ENCODE results near the gene HP. TPM values are rescaled to one million over a fixed set of nuclear protein-coding genes. Genes with fewer than 3 reads are reported as not detected.

The HP gene
- total RNA-seq, 1 experiment from 2014 or later = not detected

GRCh38 chr16:72027669-72028378, 26.5 kb upstream of the HP start:
- no TSS peak for BruUV-seq (replicated peaks)
- Histone ChIP-seq H3K27me3 (ENCODE audit: low read length) (no peaks in the 10 kb centered on the region), H3K79me2 (ENCODE audit: low read length) (no peaks in the 10 kb centered on the region), H3K9me2 (replicated peaks; ENCODE audit: low read length) (no peaks in the 10 kb centered on the region), H3K4me2 (ENCODE audit: low read length) (no peak overlapping the region), H3K9ac (ENCODE audit: low read length) (no peak overlapping the region), H4K20me1 (ENCODE audit: low read length) (no peaks in the 10 kb centered on the region), H2AFZ (ENCODE audit: low read length) (no peak overlapping the region), H3K4me3 (ENCODE audit: low read length) (no peak overlapping the region), H3K36me3 (ENCODE audit: low read depth, low read length) (no peaks in the 10 kb centered on the region), H3K9me3 (ENCODE audit: low read length) (no peaks in the 10 kb centered on the region), H3K27ac (ENCODE audit: low read length) (no peak overlapping the region), H3F3A (ENCODE audit: low read length, unreplicated experiment) (no peaks in the 10 kb centered on the region), H3K4me1 (ENCODE audit: insufficient read depth, low read length) (no peaks in the 10 kb centered on the region)
- TF ChIP-seq EZH2phosphoT487 (IDR thresholded peaks at IDR 0.05; ENCODE audit: borderline replicate concordance, low read length) = no peak
- TF ChIP-seq EZH2 (IDR thresholded peaks at IDR 0.05; ENCODE audit: low read length, unreplicated experiment) = no peak
- TF ChIP-seq CTCF (conservative IDR thresholded peaks at IDR 0.05; ENCODE audit: low read depth, low read length) = no peak
- ChIA-PET POLR2A (ENCODE audit: unreplicated experiment) (no interaction called here), CTCF (no interaction called here)
- no peak for DNase-seq
- intact Hi-C loops (cut with micrococcal nuclease) = no loop called here
- no peak for ATAC-seq

- H2AFZ ChIP-seq (ENCODE audit: low read length) = no peak overlapping the region
- TF ChIP-seq CTCF (conservative IDR thresholded peaks at IDR 0.05; ENCODE audit: low read depth, low read length) = no peak
- TF ChIP-seq EZH2 (IDR thresholded peaks at IDR 0.05; ENCODE audit: low read length, unreplicated experiment) = no peak
- TF ChIP-seq EZH2phosphoT487 (IDR thresholded peaks at IDR 0.05; ENCODE audit: borderline replicate concordance, low read length) = no peak
- H4K20me1 ChIP-seq (ENCODE audit: low read length) = no peaks in the 10 kb centered on the region
- DNase-seq = no peak
- ATAC-seq = no peak
- no peaks in the 10 kb centered on the region for H3K9me2 ChIP-seq (replicated peaks; ENCODE audit: low read length)
- intact Hi-C loops (cut with micrococcal nuclease) = no loop called here
- no peak overlapping the region for H3K9ac ChIP-seq (ENCODE audit: low read length)
- no peaks in the 10 kb centered on the region for H3K27me3 ChIP-seq (ENCODE audit: low read length)
- no peaks in the 10 kb centered on the region for H3K36me3 ChIP-seq (ENCODE audit: low read depth, low read length)
- H3K4me3 ChIP-seq (ENCODE audit: low read length) = no peak overlapping the region
- no peaks in the 10 kb centered on the region for H3K79me2 ChIP-seq (ENCODE audit: low read length)
- ChIA-PET POLR2A (ENCODE audit: unreplicated experiment) (no interaction called here), CTCF (no interaction called here)
- no peak overlapping the region for H3K27ac ChIP-seq (ENCODE audit: low read length)
- no peaks in the 10 kb centered on the region for H3K4me1 ChIP-seq (ENCODE audit: insufficient read depth, low read length)
- H3F3A ChIP-seq (ENCODE audit: low read length, unreplicated experiment) = no peaks in the 10 kb centered on the region
- BruUV-seq (replicated peaks) = no TSS peak
- H3K9me3 ChIP-seq (ENCODE audit: low read length) = no peaks in the 10 kb centered on the region
- H3K4me2 ChIP-seq (ENCODE audit: low read length) = no peak overlapping the region
These were observed 24.6 kb upstream of the HP start for GRCh38 chr16:72029567-72030271.

GRCh38 chr16:72033437-72033836, 20.9 kb upstream of the HP start:
- ATAC-seq (no peak), DNase-seq (no peak)
- Histone ChIP-seq H3K36me3 (ENCODE audit: low read depth, low read length) (no peaks in the 10 kb centered on the region), H3K4me1 (ENCODE audit: insufficient read depth, low read length) (no peaks in the 10 kb centered on the region), H4K20me1 (ENCODE audit: low read length) (no peaks in the 10 kb centered on the region), H3K4me3 (ENCODE audit: low read length) (no peak overlapping the region), H3K4me2 (ENCODE audit: low read length) (no peak overlapping the region), H3K27me3 (ENCODE audit: low read length) (no peaks in the 10 kb centered on the region), H3K9ac (ENCODE audit: low read length) (no peak overlapping the region), H3K27ac (ENCODE audit: low read length) (no peak overlapping the region), H2AFZ (ENCODE audit: low read length) (no peak overlapping the region), H3K79me2 (ENCODE audit: low read length) (no peaks in the 10 kb centered on the region), H3K9me3 (ENCODE audit: low read length) (no peaks in the 10 kb centered on the region), H3F3A (ENCODE audit: low read length, unreplicated experiment) (no peaks in the 10 kb centered on the region), H3K9me2 (replicated peaks; ENCODE audit: low read length) (no peaks in the 10 kb centered on the region)
- TF ChIP-seq EZH2 (IDR thresholded peaks at IDR 0.05; ENCODE audit: low read length, unreplicated experiment) = no peak
- no peak for TF ChIP-seq CTCF (conservative IDR thresholded peaks at IDR 0.05; ENCODE audit: low read depth, low read length)
- no peak for TF ChIP-seq EZH2phosphoT487 (IDR thresholded peaks at IDR 0.05; ENCODE audit: borderline replicate concordance, low read length)
- ChIA-PET CTCF (no interaction called here), POLR2A (ENCODE audit: unreplicated experiment) (no interaction called here)
- intact Hi-C loops (cut with micrococcal nuclease) = no loop called here
- no TSS peak for BruUV-seq (replicated peaks)

Data from PC-3 (cell line).